T-helper 2 cell (primary cell): ENCODE measurements around the gene GRAMD1B.

Experiments
- DNase-seq, 5 experiments: peaks; one replicate each; pipeline versions ENCODE4 v3.0.0 to v3.0.0-alpha.2; 2012 to 2022

Gene GRAMD1B

GRCh38 chr11:123536690-123537437, 106.8 kb downstream of the GRAMD1B start:
- DNase-seq: no peak

- DNase-seq: no peak
These were observed 107.7 kb downstream of the GRAMD1B start for GRCh38 chr11:123537726-123538125.

- no peak for DNase-seq
These were observed 113.7 kb downstream of the GRAMD1B start for GRCh38 chr11:123543797-123544196.

- no peak for DNase-seq
These were observed 114.7 kb downstream of the GRAMD1B start for GRCh38 chr11:123544631-123545375.

- DNase-seq: no peak
These were observed 115.7 kb downstream of the GRAMD1B start for GRCh38 chr11:123545726-123546270.

- no peak for DNase-seq
These were observed 116.4 kb downstream of the GRAMD1B start for GRCh38 chr11:123546515-123546914.

- no peak for DNase-seq
These were observed 117.1 kb downstream of the GRAMD1B start for GRCh38 chr11:123547180-123547579.

- no peak for DNase-seq
These were observed 118.7 kb downstream of the GRAMD1B start for GRCh38 chr11:123548774-123549173.

- no peak for DNase-seq
These were observed 120.2 kb downstream of the GRAMD1B start for GRCh38 chr11:123549926-123550917.

- DNase-seq: no peak
These were observed 121.0 kb downstream of the GRAMD1B start for GRCh38 chr11:123551079-123551478.

- DNase-seq: no peak
These were observed 126.6 kb downstream of the GRAMD1B start for GRCh38 chr11:123556633-123557032.

- peak in 1 of 5 experiments; percentile 9 for DNase-seq
These were observed 128.7 kb downstream of the GRAMD1B start for GRCh38 chr11:123558536-123559315.

GRCh38 chr11:123559523-123559955, 129.5 kb downstream of the GRAMD1B start:
- DNase-seq: no peak

- peak in 1 of 5 experiments; percentile 26 for DNase-seq
These were observed 129.9 kb downstream of the GRAMD1B start for GRCh38 chr11:123560006-123560405.

GRCh38 chr11:123561431-123561800, 131.3 kb downstream of the GRAMD1B start:
- no peak for DNase-seq

GRCh38 chr11:123562158-123562557, 132.1 kb downstream of the GRAMD1B start:
- no peak for DNase-seq

GRCh38 chr11:123562829-123563228, 132.8 kb downstream of the GRAMD1B start:
- no peak for DNase-seq

- DNase-seq: no peak
These were observed 134.2 kb downstream of the GRAMD1B start for GRCh38 chr11:123564221-123564620.

GRCh38 chr11:123566852-123567251, 136.8 kb downstream of the GRAMD1B start:
- no peak for DNase-seq

GRCh38 chr11:123567466-123567865, 137.4 kb downstream of the GRAMD1B start:
- no peak for DNase-seq

- DNase-seq: no peak
These were observed 138.3 kb downstream of the GRAMD1B start for GRCh38 chr11:123568367-123568870.
